Measurements from ENCODE around the gene CDCA5. TPM values are rescaled to one million over a fixed set of nuclear protein-coding genes. Genes with fewer than 3 reads are reported as not detected.

Gene CDCA5
- total RNA-seq, 1 donor from 2014 or later = 6.0 TPM

GRCh38 chr11:65051398-65051858, 32.4 kb downstream of the CDCA5 start:
- no peaks in the 10 kb centered on the region for H3K27me3 Mint-ChIP-seq (ENCODE audit: unreplicated experiment)
- H3K4me3 Mint-ChIP-seq (ENCODE audit: unreplicated experiment) = no peak overlapping the region
- H3K36me3 Mint-ChIP-seq (ENCODE audit: unreplicated experiment) = no peaks in the 10 kb centered on the region
- no peaks in the 10 kb centered on the region for H3K4me1 Mint-ChIP-seq (ENCODE audit: unreplicated experiment)
- H3K27ac Mint-ChIP-seq (ENCODE audit: unreplicated experiment) = no peak overlapping the region
- no peak for DNase-seq (ENCODE audit: extremely low spot score, unreplicated experiment)
- TF ChIP-seq CTCF (IDR thresholded peaks at IDR 0.05) = no peak
- no peaks in the 10 kb centered on the region for H3K9me3 Mint-ChIP-seq (ENCODE audit: unreplicated experiment)

GRCh38 chr11:65047581-65048422, 36.0 kb downstream of the CDCA5 start:
- no peak overlapping the region for H3K27ac Mint-ChIP-seq (ENCODE audit: unreplicated experiment)
- H3K9me3 Mint-ChIP-seq (ENCODE audit: unreplicated experiment) = no peaks in the 10 kb centered on the region
- DNase-seq (ENCODE audit: extremely low spot score, unreplicated experiment) = no peak
- H3K4me3 Mint-ChIP-seq (ENCODE audit: unreplicated experiment) = no peak overlapping the region
- H3K27me3 Mint-ChIP-seq (ENCODE audit: unreplicated experiment) = no peaks in the 10 kb centered on the region
- H3K36me3 Mint-ChIP-seq (ENCODE audit: unreplicated experiment) = peaks cover 9% of the 10 kb centered on the region
- no peak for TF ChIP-seq CTCF (IDR thresholded peaks at IDR 0.05)
- H3K4me1 Mint-ChIP-seq (ENCODE audit: unreplicated experiment) = peaks cover 2% of the 10 kb centered on the region

- no peak for DNase-seq (ENCODE audit: extremely low spot score, unreplicated experiment)
- Mint-ChIP-seq H3K4me1 (ENCODE audit: unreplicated experiment) (peaks cover 14% of the 10 kb centered on the region), H3K4me3 (ENCODE audit: unreplicated experiment) (no peak overlapping the region), H3K27ac (ENCODE audit: unreplicated experiment) (no peak overlapping the region), H3K27me3 (ENCODE audit: unreplicated experiment) (no peaks in the 10 kb centered on the region), H3K36me3 (ENCODE audit: unreplicated experiment) (peaks cover 9% of the 10 kb centered on the region), H3K9me3 (ENCODE audit: unreplicated experiment) (no peaks in the 10 kb centered on the region)
- TF ChIP-seq CTCF (IDR thresholded peaks at IDR 0.05) = no peak
Observed at GRCh38 chr11:65045728-65046127, 38.1 kb downstream of the CDCA5 start.

GRCh38 chr11:65045061-65045460, 38.8 kb downstream of the CDCA5 start:
- Mint-ChIP-seq H3K27ac (ENCODE audit: unreplicated experiment) (no peak overlapping the region), H3K4me1 (ENCODE audit: unreplicated experiment) (peaks cover 17% of the 10 kb centered on the region), H3K27me3 (ENCODE audit: unreplicated experiment) (no peaks in the 10 kb centered on the region), H3K9me3 (ENCODE audit: unreplicated experiment) (no peaks in the 10 kb centered on the region), H3K4me3 (ENCODE audit: unreplicated experiment) (no peak overlapping the region), H3K36me3 (ENCODE audit: unreplicated experiment) (peaks cover 9% of the 10 kb centered on the region)
- TF ChIP-seq CTCF (IDR thresholded peaks at IDR 0.05) = no peak
- DNase-seq (ENCODE audit: extremely low spot score, unreplicated experiment) = no peak

GRCh38 chr11:65043881-65044501, 39.8 kb downstream of the CDCA5 start:
- no peak overlapping the region for H3K4me3 Mint-ChIP-seq (ENCODE audit: unreplicated experiment)
- H3K27me3 Mint-ChIP-seq (ENCODE audit: unreplicated experiment) = no peaks in the 10 kb centered on the region
- H3K9me3 Mint-ChIP-seq (ENCODE audit: unreplicated experiment) = no peaks in the 10 kb centered on the region
- no peak for DNase-seq (ENCODE audit: extremely low spot score, unreplicated experiment)
- H3K27ac Mint-ChIP-seq (ENCODE audit: unreplicated experiment) = no peak overlapping the region
- peaks cover 10% of the 10 kb centered on the region for H3K36me3 Mint-ChIP-seq (ENCODE audit: unreplicated experiment)
- peaks cover 17% of the 10 kb centered on the region for H3K4me1 Mint-ChIP-seq (ENCODE audit: unreplicated experiment)
- TF ChIP-seq CTCF (IDR thresholded peaks at IDR 0.05) = no peak

Data from osteocyte (in vitro differentiated cells).